Measurements from ENCODE around the gene MAPRE2. TPM values are rescaled to one million over a fixed set of nuclear protein-coding genes. Genes with fewer than 3 reads are reported as not detected.

MAPRE2 gene
- total RNA-seq, 1 experiment from 2014 or later: 31.4 TPM

DNA sequence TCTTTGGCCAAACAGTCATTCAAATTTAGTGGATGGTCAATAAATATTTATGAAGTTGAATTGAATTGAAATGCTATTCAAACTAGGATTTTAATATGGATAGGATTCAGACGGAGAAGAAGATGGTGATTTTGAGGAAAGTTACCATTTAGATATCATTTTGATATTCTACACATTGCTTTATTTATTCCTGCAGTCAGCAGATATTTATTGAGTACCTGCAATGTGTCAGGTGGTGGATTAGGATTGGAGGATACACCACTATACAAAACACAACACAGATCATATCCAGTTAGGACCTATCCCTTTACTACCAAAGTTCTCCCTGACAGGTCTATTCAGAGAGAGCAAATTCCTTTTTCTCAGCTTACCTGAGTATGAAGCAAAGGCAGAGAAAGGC is 38.8 kb downstream of the MAPRE2 start:
- Mint-ChIP-seq H3K4me1 (ENCODE audit: low read depth, unreplicated experiment) (peaks cover 23% of the 10 kb centered on the region), H3K9me3 (ENCODE audit: low read depth, unreplicated experiment) (no peaks in the 10 kb centered on the region), H3K27ac (ENCODE audit: unreplicated experiment) (no peak overlapping the region), H3K36me3 (ENCODE audit: insufficient read depth, unreplicated experiment) (no peaks in the 10 kb centered on the region), H3K4me3 (ENCODE audit: low read depth, unreplicated experiment) (no peak overlapping the region), H3K27me3 (ENCODE audit: unreplicated experiment) (no peaks in the 10 kb centered on the region)
- no peak for DNase-seq
- CTCF ChIA-PET: no interaction called here
- BruUV-seq (replicated peaks): no TSS peak
- TF ChIP-seq, protein P1, sequence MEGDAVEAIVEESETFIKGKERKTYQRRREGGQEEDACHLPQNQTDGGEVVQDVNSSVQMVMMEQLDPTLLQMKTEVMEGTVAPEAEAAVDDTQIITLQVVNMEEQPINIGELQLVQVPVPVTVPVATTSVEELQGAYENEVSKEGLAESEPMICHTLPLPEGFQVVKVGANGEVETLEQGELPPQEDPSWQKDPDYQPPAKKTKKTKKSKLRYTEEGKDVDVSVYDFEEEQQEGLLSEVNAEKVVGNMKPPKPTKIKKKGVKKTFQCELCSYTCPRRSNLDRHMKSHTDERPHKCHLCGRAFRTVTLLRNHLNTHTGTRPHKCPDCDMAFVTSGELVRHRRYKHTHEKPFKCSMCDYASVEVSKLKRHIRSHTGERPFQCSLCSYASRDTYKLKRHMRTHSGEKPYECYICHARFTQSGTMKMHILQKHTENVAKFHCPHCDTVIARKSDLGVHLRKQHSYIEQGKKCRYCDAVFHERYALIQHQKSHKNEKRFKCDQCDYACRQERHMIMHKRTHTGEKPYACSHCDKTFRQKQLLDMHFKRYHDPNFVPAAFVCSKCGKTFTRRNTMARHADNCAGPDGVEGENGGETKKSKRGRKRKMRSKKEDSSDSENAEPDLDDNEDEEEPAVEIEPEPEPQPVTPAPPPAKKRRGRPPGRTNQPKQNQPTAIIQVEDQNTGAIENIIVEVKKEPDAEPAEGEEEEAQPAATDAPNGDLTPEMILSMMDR (IDR thresholded peaks at IDR 0.05; ENCODE audit: unreplicated experiment): no peak
- intact Hi-C loops (cut with micrococcal nuclease; ENCODE audit: unreplicated experiment): no loop called here

DNA sequence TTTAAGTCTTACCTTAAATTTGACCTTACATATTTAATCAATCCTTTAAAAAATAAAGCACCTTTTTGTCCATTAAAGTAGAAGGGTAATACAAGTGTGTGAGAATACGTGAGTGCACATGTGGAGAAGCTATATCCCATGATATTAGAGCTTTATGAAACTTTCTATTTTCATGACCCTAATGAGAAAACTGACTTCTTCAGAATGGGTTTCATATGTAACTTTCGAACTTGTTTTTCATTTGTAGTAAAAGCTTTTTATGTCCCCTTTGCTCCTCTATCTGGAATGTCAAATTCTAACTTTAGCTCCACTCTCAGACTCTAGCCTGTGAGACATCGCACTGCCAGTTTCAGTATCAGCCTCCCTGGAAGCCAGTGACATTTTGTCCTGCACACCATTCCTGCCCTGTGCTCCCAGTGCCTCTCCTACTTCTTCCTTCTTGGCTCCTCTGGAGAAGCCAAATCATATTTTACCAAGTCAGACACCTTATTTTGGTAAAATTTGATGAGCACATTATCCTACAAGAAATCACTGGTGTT is 42.0 kb downstream of the MAPRE2 start:
- Mint-ChIP-seq H3K27me3 (ENCODE audit: unreplicated experiment) (no peaks in the 10 kb centered on the region), H3K27ac (ENCODE audit: unreplicated experiment) (no peak overlapping the region), H3K9me3 (ENCODE audit: low read depth, unreplicated experiment) (no peaks in the 10 kb centered on the region), H3K4me1 (ENCODE audit: low read depth, unreplicated experiment) (peaks cover 19% of the 10 kb centered on the region), H3K4me3 (ENCODE audit: low read depth, unreplicated experiment) (no peak overlapping the region), H3K36me3 (ENCODE audit: insufficient read depth, unreplicated experiment) (no peaks in the 10 kb centered on the region)
- no peak for DNase-seq
- TF ChIP-seq, protein P1 (IDR thresholded peaks at IDR 0.05; ENCODE audit: unreplicated experiment): no peak
- CTCF ChIA-PET: no interaction called here
- intact Hi-C loops (cut with micrococcal nuclease; ENCODE audit: unreplicated experiment): no loop called here
- BruUV-seq (replicated peaks): no TSS peak

DNA sequence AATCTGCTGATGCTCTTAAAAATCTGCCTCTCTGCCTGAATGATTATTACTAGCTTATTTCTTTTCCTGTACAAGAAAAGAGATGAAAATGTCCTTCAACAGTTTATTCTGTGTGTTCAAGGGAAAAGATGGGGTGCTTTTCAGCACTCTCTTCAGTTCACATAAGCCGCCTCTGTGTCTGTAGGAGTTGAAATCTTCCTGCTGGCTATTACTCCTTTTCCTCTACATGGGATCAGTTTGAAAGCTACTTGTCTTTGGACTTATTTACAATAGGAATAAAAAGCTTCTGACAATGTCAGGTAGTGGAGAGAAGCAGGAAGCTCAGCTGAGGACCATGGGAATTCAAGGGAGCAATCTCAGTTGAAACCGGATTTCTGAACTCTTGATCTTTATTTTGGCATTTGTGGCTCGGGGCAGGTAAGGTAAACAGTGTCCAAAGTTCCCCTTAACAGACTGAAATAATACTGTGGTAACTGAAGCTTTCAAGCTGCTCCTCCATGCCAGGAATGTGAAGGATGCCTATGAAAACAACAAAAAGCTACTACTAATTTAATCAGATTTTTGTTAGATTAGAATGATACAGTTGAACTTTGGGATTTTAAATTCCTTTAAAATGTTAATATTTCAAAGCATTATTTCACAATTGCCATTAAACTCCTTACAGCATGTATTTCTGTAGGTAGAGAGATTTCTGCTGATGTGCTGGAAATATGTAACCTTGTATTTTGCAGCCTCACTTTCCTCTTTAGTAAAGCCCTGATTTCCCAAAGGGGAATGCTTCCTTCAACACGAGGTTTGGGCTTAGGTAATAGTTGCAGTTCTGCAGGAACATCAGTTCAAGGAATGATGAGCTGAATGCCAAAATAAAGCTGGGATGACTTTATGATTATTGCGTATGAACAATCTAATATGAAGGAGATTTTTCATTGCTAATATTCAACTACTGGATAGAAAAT is 43.6 kb downstream of the MAPRE2 start:
- H3K4me1 Mint-ChIP-seq (ENCODE audit: low read depth, unreplicated experiment): peaks cover 19% of the 10 kb centered on the region
- no peak overlapping the region for H3K4me3 Mint-ChIP-seq (ENCODE audit: low read depth, unreplicated experiment)
- no peak for DNase-seq
- CTCF ChIA-PET: no interaction called here
- H3K27me3 Mint-ChIP-seq (ENCODE audit: unreplicated experiment): no peaks in the 10 kb centered on the region
- no peaks in the 10 kb centered on the region for H3K36me3 Mint-ChIP-seq (ENCODE audit: insufficient read depth, unreplicated experiment)
- no peak overlapping the region for H3K27ac Mint-ChIP-seq (ENCODE audit: unreplicated experiment)
- no TSS peak for BruUV-seq (replicated peaks)
- TF ChIP-seq, protein P1 (IDR thresholded peaks at IDR 0.05; ENCODE audit: unreplicated experiment): no peak
- intact Hi-C loops (cut with micrococcal nuclease; ENCODE audit: unreplicated experiment): no loop called here
- H3K9me3 Mint-ChIP-seq (ENCODE audit: low read depth, unreplicated experiment): no peaks in the 10 kb centered on the region

DNA sequence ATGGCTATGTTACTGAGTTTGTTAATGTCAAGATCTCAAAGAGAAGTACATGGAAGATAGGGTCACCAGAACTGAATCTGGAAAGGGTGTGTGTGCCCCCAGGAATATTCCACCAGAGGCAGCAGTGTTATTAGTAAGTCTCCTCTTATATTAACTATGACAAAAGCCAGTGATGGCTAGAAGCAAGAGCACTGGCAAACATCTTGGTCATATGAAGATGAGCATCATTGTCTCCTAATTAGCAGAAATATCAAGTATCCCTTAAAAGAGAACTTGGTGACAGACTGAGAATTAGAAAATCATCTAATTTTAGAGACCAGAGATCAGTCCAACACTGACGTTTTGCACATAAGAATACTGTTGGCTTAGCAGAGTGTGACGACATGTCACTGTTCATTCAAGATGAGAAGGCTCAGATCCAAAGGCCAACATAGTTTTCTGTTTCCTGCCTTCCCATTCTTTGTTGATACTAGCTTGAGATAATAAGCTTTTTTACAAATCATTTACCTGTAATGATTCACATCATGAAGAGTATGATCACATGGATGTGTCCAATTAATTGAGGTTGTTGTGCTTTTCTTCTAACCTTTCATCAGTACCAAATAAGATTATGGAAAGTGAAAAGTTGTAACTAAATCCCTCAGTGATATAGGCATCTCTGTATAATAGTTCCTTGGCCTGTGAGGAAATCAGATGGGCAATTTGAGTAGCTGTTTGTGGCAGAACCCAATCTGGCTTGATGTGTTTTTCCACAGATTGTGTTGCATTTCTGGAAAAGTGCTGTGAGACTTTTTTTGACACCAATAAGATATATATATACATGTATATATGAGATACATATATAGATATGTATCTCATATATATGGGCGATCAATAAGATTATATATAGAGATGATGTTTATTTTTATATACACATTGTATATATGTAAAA is 44.5 kb downstream of the MAPRE2 start:
- Mint-ChIP-seq H3K4me1 (ENCODE audit: low read depth, unreplicated experiment) (peaks cover 19% of the 10 kb centered on the region), H3K27me3 (ENCODE audit: unreplicated experiment) (no peaks in the 10 kb centered on the region), H3K4me3 (ENCODE audit: low read depth, unreplicated experiment) (no peak overlapping the region), H3K27ac (ENCODE audit: unreplicated experiment) (no peak overlapping the region), H3K36me3 (ENCODE audit: insufficient read depth, unreplicated experiment) (no peaks in the 10 kb centered on the region), H3K9me3 (ENCODE audit: low read depth, unreplicated experiment) (no peaks in the 10 kb centered on the region)
- BruUV-seq (replicated peaks): no TSS peak
- TF ChIP-seq, protein P1 (IDR thresholded peaks at IDR 0.05; ENCODE audit: unreplicated experiment): no peak
- intact Hi-C loops (cut with micrococcal nuclease; ENCODE audit: unreplicated experiment): no loop called here
- CTCF ChIA-PET: no interaction called here
- no peak for DNase-seq

All from Calu3 (cell line).